ENCODE results near the gene MAP1LC3B.
"Not testable (repeated sequence)": the region's sequence is repeated elsewhere in the genome, so short reads cannot be mapped to it uniquely, and the experiment has no call there.

DNA sequence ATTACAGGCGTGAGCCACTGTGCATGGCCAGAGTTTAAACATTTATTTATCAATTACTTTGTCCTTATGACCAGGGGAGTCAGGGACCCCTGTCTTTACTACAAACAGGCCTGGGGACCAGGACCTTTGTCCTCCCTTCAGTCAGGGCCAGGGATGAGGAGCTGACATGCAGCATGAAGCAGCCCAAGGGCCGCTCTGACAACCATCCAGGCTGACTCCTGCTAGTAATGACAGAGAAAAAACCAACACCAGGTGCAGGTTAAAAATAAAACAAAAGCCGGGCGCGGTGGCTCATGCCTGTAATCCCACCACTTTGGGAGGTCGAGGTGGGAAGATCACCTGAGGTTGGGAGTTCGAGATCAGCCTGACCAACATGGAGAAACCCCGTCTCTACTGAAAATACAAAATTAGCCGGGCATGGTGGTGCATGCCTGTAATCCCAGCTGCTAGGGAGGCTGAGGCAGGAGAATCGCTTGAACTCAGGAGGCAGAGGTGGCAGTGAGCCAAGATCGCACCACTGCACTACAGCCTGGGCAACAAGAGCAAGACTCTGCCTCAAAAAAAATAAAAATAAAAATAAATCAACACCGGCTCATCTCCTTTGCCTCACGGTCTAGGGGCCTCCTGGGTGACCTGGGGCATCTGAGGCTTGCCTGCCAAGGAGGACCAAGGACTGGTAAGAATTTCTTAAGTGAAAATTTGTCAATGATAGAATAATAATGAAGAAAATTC is 29.1 kb upstream of the MAP1LC3B start:
- TF ChIP-seq, protein P1, sequence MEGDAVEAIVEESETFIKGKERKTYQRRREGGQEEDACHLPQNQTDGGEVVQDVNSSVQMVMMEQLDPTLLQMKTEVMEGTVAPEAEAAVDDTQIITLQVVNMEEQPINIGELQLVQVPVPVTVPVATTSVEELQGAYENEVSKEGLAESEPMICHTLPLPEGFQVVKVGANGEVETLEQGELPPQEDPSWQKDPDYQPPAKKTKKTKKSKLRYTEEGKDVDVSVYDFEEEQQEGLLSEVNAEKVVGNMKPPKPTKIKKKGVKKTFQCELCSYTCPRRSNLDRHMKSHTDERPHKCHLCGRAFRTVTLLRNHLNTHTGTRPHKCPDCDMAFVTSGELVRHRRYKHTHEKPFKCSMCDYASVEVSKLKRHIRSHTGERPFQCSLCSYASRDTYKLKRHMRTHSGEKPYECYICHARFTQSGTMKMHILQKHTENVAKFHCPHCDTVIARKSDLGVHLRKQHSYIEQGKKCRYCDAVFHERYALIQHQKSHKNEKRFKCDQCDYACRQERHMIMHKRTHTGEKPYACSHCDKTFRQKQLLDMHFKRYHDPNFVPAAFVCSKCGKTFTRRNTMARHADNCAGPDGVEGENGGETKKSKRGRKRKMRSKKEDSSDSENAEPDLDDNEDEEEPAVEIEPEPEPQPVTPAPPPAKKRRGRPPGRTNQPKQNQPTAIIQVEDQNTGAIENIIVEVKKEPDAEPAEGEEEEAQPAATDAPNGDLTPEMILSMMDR (IDR thresholded peaks at IDR 0.05; ENCODE audit: poor library complexity): not testable (repeated sequence)
- TF ChIP-seq EZH2 (IDR thresholded peaks at IDR 0.05; ENCODE audit: borderline replicate concordance): not testable (repeated sequence)
